ENCODE data around the gene SOS2.

- TF ChIP-seq CTCF (IDR thresholded peaks at IDR 0.05): no peak
- TF ChIP-seq POLR2A (IDR thresholded peaks at IDR 0.05): no peak
These were observed 16.0 kb downstream of the SOS2 start for GRCh38 chr14:50215416-50215815.

Data from adrenal gland (tissue), 5 donors.